Nephron progenitor cell (in vitro differentiated cells): ENCODE measurements around the gene SPO11.

ENCODE experiments used
- DNase-seq: peaks from one replicate; pipeline ENCODE4 v3.0.0; 2021
- H3K27ac Mint-ChIP-seq: 2 replicates; pipeline ENCODE4 v1.8.0; 2021; ENCODE audit warnings: mild to moderate bottlenecking, moderate library complexity, mixed read lengths
- H3K27me3 Mint-ChIP-seq: 2 replicates; pipeline ENCODE4 v1.8.0; 2021; ENCODE audit warnings: mild to moderate bottlenecking, low read depth, mixed read lengths; ENCODE audit not compliant: poor library complexity
- H3K36me3 Mint-ChIP-seq: 2 replicates; pipeline ENCODE4 v1.8.0; 2021; ENCODE audit warnings: low read depth, mixed read lengths
- H3K4me1 Mint-ChIP-seq: 2 replicates; pipeline ENCODE4 v1.8.0; 2021; ENCODE audit warnings: mixed read lengths
- H3K4me3 Mint-ChIP-seq: 2 replicates; pipeline ENCODE4 v1.8.0; 2021; ENCODE audit warnings: mild to moderate bottlenecking, moderate library complexity, mixed read lengths
- H3K9me3 Mint-ChIP-seq: 2 replicates; pipeline ENCODE4 v1.8.0; 2021; ENCODE audit warnings: mild to moderate bottlenecking, moderate library complexity, mixed read lengths
- CTCF ChIP-seq: fragments of 200-600 bp; sonication (generic); IDR thresholded peaks from 2 replicates; pipeline ENCODE4 v1.5.0; 2021; ENCODE audit warnings: antibody characterized with exemption

Gene SPO11

DNA sequence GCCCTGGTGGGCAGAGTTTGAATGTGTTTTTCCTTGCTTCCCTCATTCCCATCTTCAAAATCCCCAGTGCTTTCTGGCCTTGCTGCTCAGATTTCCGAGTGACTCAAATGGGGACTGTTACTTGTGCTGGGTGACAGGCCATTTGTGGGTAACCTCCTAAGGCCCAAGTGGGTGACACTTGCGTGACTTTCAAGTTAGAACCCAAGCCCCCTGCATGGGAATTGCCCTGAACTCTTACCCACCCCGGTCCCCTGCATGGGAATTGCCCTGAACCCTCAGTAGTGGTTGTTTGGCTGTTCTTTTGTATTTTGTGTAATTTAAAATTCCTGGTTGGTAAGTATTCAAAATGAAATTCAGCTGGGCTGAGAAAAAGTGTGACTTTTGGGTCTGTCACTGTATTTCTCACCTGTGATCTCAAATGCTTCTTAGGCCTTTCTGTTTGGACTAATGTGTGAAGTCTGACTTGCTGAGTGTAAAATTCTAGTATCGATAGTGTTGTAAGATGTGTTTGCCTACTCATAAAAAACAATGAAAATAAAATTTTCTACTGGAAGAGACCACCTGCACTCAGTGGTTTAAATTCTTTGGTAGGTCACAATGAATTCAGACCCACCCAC lies 49.2 kb downstream of the SPO11 start:
- Mint-ChIP-seq H3K27ac (peak overlapping the region; percentile 80), H3K4me3 (no peak overlapping the region), H3K36me3 (peaks cover 49% of the 10 kb centered on the region), H3K9me3 (no peaks in the 10 kb centered on the region), H3K4me1 (peaks cover 5% of the 10 kb centered on the region), H3K27me3 (no peaks in the 10 kb centered on the region)
- TF ChIP-seq CTCF, result no peak
- DNase-seq, result no peak

DNA sequence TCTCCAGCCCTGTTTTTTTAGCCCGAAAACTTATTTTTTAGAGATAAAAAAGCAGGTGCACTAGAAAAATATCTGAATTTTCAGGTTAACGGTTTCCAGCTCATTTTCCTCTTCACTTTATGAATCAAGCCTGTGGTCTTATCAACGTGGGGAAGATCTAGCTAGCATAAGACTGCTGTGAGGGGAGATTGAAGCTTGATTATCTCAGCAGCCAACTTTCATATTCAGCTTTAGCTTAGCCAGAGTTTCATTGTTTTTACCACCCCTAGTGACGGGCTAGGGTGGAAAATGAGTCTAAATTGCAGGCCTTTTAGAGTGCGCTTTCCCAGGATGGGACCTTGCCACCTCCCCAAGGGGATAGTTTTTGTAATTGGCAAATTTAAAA lies 49.7 kb downstream of the SPO11 start:
- Mint-ChIP-seq H3K27me3 (no peaks in the 10 kb centered on the region), H3K9me3 (no peaks in the 10 kb centered on the region), H3K4me3 (no peak overlapping the region), H3K36me3 (peaks cover 50% of the 10 kb centered on the region), H3K4me1 (peaks cover 8% of the 10 kb centered on the region), H3K27ac (no peak overlapping the region)
- no peak for DNase-seq
- TF ChIP-seq CTCF, result no peak

- no peak for TF ChIP-seq CTCF
- Mint-ChIP-seq H3K9me3 (no peaks in the 10 kb centered on the region), H3K4me1 (peaks cover 13% of the 10 kb centered on the region), H3K27ac (peak overlapping the region; percentile 36), H3K4me3 (no peak overlapping the region), H3K27me3 (no peaks in the 10 kb centered on the region), H3K36me3 (peaks cover 52% of the 10 kb centered on the region)
- DNase-seq, result no peak
Measured at GRCh38 chr20:57380081-57380750, 50.6 kb downstream of the SPO11 start.

GRCh38 chr20:57381596-57382503 lies 52.2 kb downstream of the SPO11 start:
- H3K27ac Mint-ChIP-seq, result no peak overlapping the region
- peak; percentile 87 for DNase-seq
- H3K36me3 Mint-ChIP-seq, result peaks cover 36% of the 10 kb centered on the region
- peaks cover 13% of the 10 kb centered on the region for H3K4me1 Mint-ChIP-seq
- H3K9me3 Mint-ChIP-seq, result no peaks in the 10 kb centered on the region
- H3K4me3 Mint-ChIP-seq, result no peak overlapping the region
- TF ChIP-seq CTCF, result peak; percentile 93
- H3K27me3 Mint-ChIP-seq, result peaks cover 6% of the 10 kb centered on the region

- Mint-ChIP-seq H3K4me3 (no peak overlapping the region), H3K27me3 (peaks cover 6% of the 10 kb centered on the region)
- no peak for DNase-seq
Measured at GRCh38 chr20:57382516-57382915, 52.9 kb downstream of the SPO11 start.

More at GRCh38 chr20:57382516-57382915, 52.9 kb downstream of the SPO11 start:
- Mint-ChIP-seq H3K36me3 (peaks cover 30% of the 10 kb centered on the region), H3K4me1 (peaks cover 13% of the 10 kb centered on the region), H3K27ac (no peak overlapping the region), H3K9me3 (no peaks in the 10 kb centered on the region)
- no peak for TF ChIP-seq CTCF
